Lung (tissue), 12 donors: ENCODE measurements around the gene SPTY2D1. TPM values are rescaled to one million over a fixed set of nuclear protein-coding genes. Genes with fewer than 3 reads are reported as not detected.
"Not testable (repeated sequence)": the region's sequence is repeated elsewhere in the genome, so short reads cannot be mapped to it uniquely, and the experiment has no call there.

Experiments used
- ATAC-seq: fragments of 200-7000 bp; cut with Tn5 transposase; one replicate; pipeline ENCODE4 v1.9.1; 2020; ENCODE audit warnings: moderate number of reproducible peaks; ENCODE audit not compliant: insufficient read depth, low FRiP score
- DNase-seq, 3 donors: peaks; one replicate each; pipeline ENCODE4 v3.0.0-alpha.2; 2013 to 2017
- H3K27ac ChIP-seq, 2 donors: one replicate each; pipeline ENCODE4 v1.5.1; 2013; ENCODE audit warnings: mild to moderate bottlenecking in 2 of 2, moderate library complexity in 2 of 2, control low read depth in 1 of 2, inconsistent platforms in 1 of 2, low read depth in 1 of 2, low read length in 1 of 2
- H3K27me3 ChIP-seq, 3 donors: one replicate each; pipeline ENCODE4 v1.5.1; 2013; ENCODE audit warnings: low read length in 2 of 3; ENCODE audit not compliant: control insufficient read depth in 3 of 3, insufficient read depth in 3 of 3
- H3K36me3 ChIP-seq, 4 donors: one replicate each; pipeline ENCODE4 v1.5.1; 2013; ENCODE audit warnings: low read length in 4 of 4, mild to moderate bottlenecking in 1 of 4, moderate library complexity in 1 of 4; ENCODE audit not compliant: control insufficient read depth in 4 of 4, insufficient read depth in 4 of 4
- H3K4me1 ChIP-seq, 5 donors: one replicate each; pipeline ENCODE4 v1.5.1; 2013; ENCODE audit warnings: low read length in 5 of 5, mild to moderate bottlenecking in 2 of 5, moderate library complexity in 1 of 5; ENCODE audit not compliant: control insufficient read depth in 5 of 5, insufficient read depth in 5 of 5
- H3K4me3 ChIP-seq: one replicate; pipeline ENCODE4 v1.5.1; 2013; ENCODE audit warnings: mild to moderate bottlenecking, control low read depth, moderate library complexity
- H3K9ac ChIP-seq, 2 donors: one replicate each; pipeline ENCODE4 v1.5.1; 2013; ENCODE audit warnings: low read length in 2 of 2, control low read depth in 1 of 2; ENCODE audit not compliant: insufficient read depth in 1 of 2
- H3K9me3 ChIP-seq, 4 donors: one replicate each; pipeline ENCODE4 v1.5.1; 2013; ENCODE audit warnings: low read length in 3 of 4, mild to moderate bottlenecking in 1 of 4, moderate library complexity in 1 of 4; ENCODE audit not compliant: control insufficient read depth in 4 of 4, insufficient read depth in 3 of 4
- WGBS, 2 donors: extraction: QIAGEN DNeasy Blood & Tissue Kit; methylation state at CpG; one replicate each; pipeline ENCODE4 v1.1.7; 2013; 5-methylcytosine and 5-hydroxymethylcytosine counted together
- polyA plus RNA-seq, 2 donors: library from polyadenylated mRNA; stranded (reverse); fragments of 200-250 nt; gene quantifications; one replicate each; pipeline ENCODE4 v1.2.1, GENCODE V29; 2013
- total RNA-seq, 2 donors: library from RNA; depleted of rRNA in 1 of 2; stranded (reverse); fragments of >200 nt in 1 of 2; gene quantifications; one replicate each; pipeline ENCODE4 v1.2.1, GENCODE V29; 2014 to 2021
- TF ChIP-seq, protein P1 (sequence below): IDR thresholded peaks from 2 replicates; pipeline ENCODE4 v1.5.1; 2012; ENCODE audit warnings: mild to moderate bottlenecking; ENCODE audit errors: control extremely low read depth, extremely low read depth
- donor health status: control.
- donor health status: control.
- donor health status: Bipolar disorder and iron deficiency.
- donor health status: healthy.
- donor health status: DM: yes; HTN: yes; CAD: no.

The SPTY2D1 gene
- total and polyA plus RNA-seq, 4 donors, result 3.9 to 21.0 (median 14.3) TPM

- no peak overlapping the region for H3K9ac ChIP-seq
- no peaks in the 10 kb centered on the region for H3K4me1 ChIP-seq
- ATAC-seq (no peak), DNase-seq (no peak)
- WGBS, 2 donors, result 89 to 94% methylated on average over 5 of the region's 5 CpGs
- H3K27me3 ChIP-seq, result no peaks in the 10 kb centered on the region
- no peak overlapping the region for H3K27ac ChIP-seq
- no peak overlapping the region for H3K4me3 ChIP-seq
- no peaks in the 10 kb centered on the region for H3K36me3 ChIP-seq
- peaks cover 0 to 6% (median 0%) of the 10 kb centered on the region in 4 donors for H3K9me3 ChIP-seq
- TF ChIP-seq, protein P1, sequence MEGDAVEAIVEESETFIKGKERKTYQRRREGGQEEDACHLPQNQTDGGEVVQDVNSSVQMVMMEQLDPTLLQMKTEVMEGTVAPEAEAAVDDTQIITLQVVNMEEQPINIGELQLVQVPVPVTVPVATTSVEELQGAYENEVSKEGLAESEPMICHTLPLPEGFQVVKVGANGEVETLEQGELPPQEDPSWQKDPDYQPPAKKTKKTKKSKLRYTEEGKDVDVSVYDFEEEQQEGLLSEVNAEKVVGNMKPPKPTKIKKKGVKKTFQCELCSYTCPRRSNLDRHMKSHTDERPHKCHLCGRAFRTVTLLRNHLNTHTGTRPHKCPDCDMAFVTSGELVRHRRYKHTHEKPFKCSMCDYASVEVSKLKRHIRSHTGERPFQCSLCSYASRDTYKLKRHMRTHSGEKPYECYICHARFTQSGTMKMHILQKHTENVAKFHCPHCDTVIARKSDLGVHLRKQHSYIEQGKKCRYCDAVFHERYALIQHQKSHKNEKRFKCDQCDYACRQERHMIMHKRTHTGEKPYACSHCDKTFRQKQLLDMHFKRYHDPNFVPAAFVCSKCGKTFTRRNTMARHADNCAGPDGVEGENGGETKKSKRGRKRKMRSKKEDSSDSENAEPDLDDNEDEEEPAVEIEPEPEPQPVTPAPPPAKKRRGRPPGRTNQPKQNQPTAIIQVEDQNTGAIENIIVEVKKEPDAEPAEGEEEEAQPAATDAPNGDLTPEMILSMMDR, result no peak
Measured at GRCh38 chr11:18657673-18658072, 23.5 kb upstream of the SPTY2D1 start.

GRCh38 chr11:18650859-18651557 lies 16.9 kb upstream of the SPTY2D1 start:
- DNase-seq, result peak; percentile 27 to 44 (median 31)

GRCh38 chr11:18650353-18650752 lies 16.2 kb upstream of the SPTY2D1 start:
- no peak overlapping the region for H3K4me3 ChIP-seq
- no peak overlapping the region for H3K9ac ChIP-seq
- 57 to 93% methylated on average over 4 of the region's 4 CpGs for WGBS, 2 donors
- TF ChIP-seq, protein P1, result no peak
- H3K9me3 ChIP-seq, result no peaks in the 10 kb centered on the region
- H3K27me3 ChIP-seq, result no peaks in the 10 kb centered on the region
- H3K27ac ChIP-seq, result no peak overlapping the region
- peaks cover 0 to 4% (median 0%) of the 10 kb centered on the region in 5 donors for H3K4me1 ChIP-seq
- ATAC-seq, result no peak
- H3K36me3 ChIP-seq, result no peaks in the 10 kb centered on the region
- no peak for DNase-seq

More at GRCh38 chr11:18650859-18651557, 16.9 kb upstream of the SPTY2D1 start:
- TF ChIP-seq, protein P1, result peak; percentile 38
- H3K27ac ChIP-seq, result no peak overlapping the region
- peaks cover 0 to 4% (median 0%) of the 10 kb centered on the region in 5 donors for H3K4me1 ChIP-seq
- 72 to 82% methylated on average over 19 of the region's 19 CpGs for WGBS, 2 donors
- no peak overlapping the region for H3K4me3 ChIP-seq
- no peaks in the 10 kb centered on the region for H3K36me3 ChIP-seq
- no peaks in the 10 kb centered on the region for H3K9me3 ChIP-seq
- no peak overlapping the region for H3K9ac ChIP-seq
- H3K27me3 ChIP-seq, result no peaks in the 10 kb centered on the region
- ATAC-seq, result no peak

DNA sequence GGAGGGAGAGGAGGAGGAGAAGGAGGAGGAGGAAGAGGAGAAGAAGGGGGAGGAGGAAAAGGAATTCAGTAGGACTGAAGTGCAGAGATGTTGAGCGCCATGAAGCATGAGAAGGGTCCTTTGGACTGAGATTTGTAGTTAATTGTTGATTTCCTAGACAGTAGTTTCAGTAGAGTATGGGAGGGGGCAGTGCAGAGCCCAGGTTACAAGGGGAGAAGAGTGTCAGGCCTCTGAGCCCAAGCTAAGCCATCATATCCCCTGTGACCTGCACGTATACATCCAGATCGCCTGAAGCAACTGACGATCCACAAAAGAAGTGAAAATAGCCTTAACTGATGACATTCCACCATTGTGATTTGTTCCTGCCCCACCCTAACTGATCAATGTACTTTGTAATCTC lies 8.9 kb upstream of the SPTY2D1 start:
- ATAC-seq, result not testable (repeated sequence)
- 70 to 83% methylated on average over 4 of the region's 4 CpGs for WGBS, 2 donors

More for the DNA sequence above, 8.9 kb upstream of the SPTY2D1 start:
- not testable (repeated sequence) for H3K36me3 ChIP-seq, H3K27ac ChIP-seq, H3K4me3 ChIP-seq, H3K27me3 ChIP-seq, H3K9ac ChIP-seq, H3K9me3 ChIP-seq, H3K4me1 ChIP-seq, DNase-seq
